Activated T-helper 1 cell treated with Interleukin-2 at 50 U/mL for 16 hours (primary cell): ENCODE data around the gene TBCA.
"Not testable (repeated sequence)": the region's sequence is repeated elsewhere in the genome, so short reads cannot be mapped to it uniquely, and the experiment has no call there.

Source experiments
- DNase-seq: peaks from one replicate; pipeline ENCODE4 v3.0.0-alpha.2; 2020; ENCODE audit warnings: low read depth

TBCA gene

DNA sequence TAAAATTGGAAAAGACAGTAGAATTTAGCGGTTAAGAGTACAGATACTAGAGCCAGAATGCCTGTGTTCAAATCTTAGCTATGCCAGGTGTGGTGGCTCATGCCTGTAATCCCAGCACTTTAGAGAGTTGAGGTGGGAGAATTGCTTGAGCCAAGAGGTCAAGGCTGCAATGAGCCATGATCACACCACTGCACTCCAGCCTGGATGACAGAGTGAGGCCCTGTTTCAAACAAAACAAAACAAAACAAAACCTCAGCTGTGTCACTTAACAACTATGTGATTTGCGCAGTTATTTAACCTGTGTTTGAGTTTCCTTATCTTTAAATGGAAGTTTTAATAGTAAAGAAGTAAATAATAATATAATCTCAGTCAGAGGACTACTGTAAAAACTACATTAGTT, 68.3 kb downstream of the TBCA start:
- no peak for DNase-seq

DNA sequence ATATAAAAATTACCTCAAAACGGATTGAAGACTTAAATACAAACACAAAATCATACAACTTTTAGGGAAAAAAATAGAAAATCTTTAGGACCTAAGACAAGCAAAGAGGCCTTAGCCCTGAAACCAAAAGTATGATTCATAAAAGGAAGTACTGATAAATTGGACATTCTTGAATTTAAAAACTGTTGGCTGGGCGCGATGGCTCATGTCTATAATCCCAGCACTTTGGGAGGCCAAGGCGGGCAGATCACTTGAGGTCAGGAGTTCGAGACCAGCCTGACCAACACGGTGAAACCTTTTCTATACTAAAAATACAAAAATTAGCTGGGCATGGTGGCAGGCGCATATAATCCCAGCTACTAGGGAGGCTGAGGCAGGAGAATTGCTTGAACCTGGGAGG, 76.6 kb downstream of the TBCA start:
- DNase-seq = not testable (repeated sequence)

DNA sequence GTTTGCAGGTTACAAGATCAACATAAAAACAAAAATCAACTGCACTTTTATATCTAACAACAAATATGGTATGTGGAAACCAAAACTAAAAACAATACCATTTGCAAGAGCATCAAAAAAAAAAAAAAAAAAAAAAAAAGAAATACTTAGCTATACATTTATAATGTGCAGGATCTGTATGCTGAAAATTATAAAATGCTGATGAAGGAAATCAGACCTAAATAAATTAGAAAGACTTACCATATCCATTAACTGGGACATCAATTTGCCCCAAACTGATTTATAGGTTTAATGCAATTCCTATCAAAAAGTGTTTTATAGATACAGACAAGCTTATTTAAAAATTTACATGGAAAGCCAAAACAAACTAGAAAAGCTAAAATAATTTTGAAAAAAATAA, 77.2 kb downstream of the TBCA start:
- no peak for DNase-seq

DNA sequence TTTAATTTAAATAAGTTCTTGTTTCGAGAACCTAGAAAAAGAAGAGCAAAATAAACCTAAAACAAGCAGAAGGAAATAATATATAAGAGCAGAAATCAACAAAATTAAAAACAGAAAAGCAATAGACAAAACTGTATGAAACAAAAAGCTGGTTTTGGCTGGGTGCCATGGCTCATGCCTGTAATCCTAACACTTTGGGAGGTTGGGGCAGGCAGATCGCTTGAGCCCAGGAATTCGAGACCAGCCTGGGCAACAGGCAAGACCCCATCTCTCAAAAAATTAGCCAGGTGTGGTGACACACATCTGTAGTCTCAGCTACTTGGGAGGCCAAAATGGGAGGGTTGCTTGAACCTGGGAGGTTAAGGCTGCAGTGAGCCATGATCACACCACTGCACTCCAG, 78.4 kb downstream of the TBCA start:
- no peak for DNase-seq

- no peak for DNase-seq
Observed at GRCh38 chr5:77696120-77696519, 80.0 kb downstream of the TBCA start.

DNA sequence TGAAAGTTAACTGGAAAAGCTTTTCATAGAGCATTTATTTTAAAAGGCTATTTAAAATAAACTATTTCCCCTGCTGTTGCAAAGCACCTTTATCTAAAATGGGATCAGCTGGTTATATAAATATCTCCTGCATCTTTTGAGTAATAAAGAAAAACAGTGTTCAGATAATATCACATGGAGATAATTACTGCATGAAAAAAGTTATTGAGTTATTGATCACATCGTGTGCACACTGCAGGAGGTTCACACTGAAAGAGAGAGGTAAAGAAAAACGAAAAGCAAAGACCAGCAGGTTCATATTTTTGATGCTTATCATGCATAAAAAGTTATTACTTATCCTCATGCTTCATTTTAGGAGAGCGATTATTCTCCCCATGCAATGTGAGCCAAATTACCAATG, 82.2 kb downstream of the TBCA start:
- no peak for DNase-seq

- no peak for DNase-seq
Observed at GRCh38 chr5:77683171-77683732, 92.9 kb downstream of the TBCA start.

DNA sequence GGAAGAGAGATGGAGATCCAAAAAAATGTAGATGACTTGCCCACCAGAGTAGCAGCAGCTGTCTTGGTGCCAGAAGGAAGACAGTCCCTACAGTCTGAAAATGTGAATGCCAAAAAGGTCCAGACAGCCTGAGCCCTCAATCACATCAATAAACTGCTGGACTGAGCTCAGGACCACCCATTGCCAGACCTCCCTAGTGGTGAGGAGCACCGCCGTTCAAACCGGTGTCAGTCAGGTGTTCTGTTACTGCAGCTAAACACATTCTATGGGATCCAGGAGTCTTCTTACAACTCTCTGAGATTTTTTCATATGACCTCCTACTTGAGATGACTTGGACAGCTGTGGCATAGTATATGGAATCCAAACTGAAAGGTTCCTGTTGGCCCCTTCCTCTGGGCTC, 105.6 kb downstream of the TBCA start:
- no peak for DNase-seq

GRCh38 chr5:77669677-77670076, 106.5 kb downstream of the TBCA start:
- no peak for DNase-seq

DNA sequence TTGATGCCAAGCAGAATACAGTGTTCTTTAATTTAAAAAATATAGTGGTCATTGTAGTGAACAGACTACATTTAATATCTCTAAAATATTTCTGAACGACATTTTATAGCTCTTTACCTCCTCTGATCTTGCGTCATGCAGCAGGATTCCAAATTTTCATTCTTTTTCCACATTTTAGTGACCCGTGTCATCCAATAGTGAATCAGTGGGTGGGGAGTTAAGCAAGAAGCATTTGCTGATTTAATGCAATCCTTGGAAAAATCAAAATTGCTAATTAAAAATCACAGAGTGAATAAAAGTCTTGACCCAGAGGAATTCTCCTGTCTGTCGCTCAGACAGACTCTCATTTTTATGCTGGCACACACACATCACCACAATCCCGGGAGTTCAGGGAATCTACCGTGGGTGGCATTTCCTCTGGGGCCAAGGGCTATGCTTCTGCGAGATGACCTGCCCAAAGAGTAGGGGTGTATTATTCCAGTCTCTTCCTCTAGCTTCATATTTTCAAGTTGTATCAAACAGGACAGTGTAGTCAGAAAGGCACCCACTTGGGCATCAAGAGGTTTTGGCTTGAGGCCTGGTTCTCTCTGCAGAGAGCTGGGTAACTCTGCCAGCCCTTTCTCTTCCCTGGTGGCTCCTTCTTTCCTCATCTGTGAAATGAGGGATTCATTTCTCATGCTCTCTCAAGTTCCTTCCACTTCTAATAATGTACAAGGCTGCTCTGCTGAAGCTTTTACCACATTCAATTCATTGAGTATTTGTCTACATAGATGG, 112.9 kb downstream of the TBCA start:
- no peak for DNase-seq

DNA sequence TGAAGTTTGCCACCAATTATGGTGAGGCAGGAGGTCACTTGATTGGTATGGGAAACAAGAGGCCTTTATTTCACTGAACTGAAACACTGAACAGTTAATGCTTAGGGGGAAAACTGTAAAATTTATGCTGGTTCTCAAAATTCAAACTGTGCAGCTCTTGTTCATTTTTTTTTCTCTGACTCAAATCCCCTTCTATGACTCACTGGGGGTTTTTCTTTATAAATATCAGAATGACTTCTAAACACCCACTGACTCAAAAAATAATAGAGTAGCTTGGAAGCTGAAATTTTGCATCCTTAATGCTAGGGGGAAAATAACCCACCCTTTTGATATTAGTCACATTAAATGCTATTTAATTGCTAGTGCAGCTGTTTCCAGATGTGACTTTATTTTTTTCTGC, 113.5 kb downstream of the TBCA start:
- no peak for DNase-seq

DNA sequence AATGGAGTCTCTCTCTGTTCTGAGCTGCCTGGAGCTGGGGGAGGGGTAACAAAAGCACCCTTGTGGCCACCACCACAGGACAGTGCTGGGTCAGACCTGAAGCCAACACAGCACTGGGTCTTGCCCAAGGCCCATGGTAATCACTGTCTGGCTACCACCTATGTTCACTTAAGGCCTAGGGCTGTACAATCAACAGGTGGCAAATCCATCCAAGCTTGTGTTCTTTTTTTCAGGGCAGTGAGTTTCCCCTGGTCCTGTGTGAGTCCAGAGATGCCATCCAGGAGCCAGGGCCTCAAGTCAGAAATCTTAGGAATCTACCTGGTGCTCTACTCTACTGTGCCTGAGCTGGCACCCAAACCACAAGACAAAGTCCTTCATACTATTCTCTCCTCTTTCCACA, 117.5 kb downstream of the TBCA start:
- DNase-seq = no peak

DNA sequence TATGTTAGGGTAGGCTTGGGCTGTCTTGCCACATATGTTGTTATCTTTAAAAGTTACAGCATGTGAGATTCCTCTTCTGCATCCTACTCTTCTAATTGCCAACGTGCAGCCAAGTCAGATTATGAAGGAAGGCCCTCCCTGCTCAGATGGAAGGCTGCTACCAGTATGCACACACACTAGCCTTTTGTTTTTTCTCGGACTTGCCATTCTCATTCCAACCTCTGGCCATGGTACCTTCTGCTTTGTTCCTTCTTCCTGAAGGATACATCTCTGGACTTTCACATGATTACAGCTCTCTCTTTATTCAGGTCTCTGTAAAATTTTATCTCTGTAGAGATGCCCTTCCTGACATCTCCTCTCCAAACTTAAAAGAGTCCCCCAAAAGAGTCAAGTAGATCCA, 124.8 kb downstream of the TBCA start:
- no peak for DNase-seq

DNA sequence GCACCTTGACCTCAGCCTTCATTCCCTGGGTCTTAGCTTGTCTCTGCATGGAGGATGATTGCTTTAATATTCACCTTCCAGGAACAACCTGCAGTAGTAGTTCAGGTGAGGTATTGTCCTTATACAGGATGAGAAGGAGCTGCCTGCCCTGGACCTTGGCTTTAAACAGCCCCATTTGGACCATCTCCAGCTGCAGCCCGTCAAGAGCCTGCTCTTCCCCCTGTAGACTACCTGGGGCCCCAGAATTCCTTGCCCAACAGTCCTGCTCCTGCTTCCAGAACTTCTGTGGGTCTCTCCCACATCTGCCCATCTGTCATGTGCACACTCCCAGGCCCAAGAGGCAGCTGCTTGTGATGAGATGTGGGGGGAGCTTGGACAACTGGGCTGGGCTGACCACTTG, 125.5 kb downstream of the TBCA start:
- no peak for DNase-seq

DNA sequence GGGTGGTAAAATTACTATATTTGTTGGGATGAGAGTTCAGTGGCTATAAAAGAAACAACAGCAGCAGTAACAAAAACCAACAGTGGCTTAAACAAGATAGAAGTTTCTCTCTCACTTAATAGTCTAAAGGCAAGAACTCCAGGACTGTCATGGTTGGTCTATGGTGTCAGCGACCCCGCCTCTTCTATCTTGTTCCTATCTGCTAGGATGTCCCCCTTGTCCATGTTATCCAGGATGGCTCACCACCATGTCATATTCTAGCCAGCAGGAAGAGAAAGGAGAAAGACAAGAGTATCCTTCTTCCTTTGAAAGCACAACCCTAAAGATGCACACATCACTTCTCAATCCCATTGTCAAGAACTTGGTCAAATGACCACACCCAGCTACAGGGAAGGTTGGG, 126.4 kb downstream of the TBCA start:
- no peak for DNase-seq

DNA sequence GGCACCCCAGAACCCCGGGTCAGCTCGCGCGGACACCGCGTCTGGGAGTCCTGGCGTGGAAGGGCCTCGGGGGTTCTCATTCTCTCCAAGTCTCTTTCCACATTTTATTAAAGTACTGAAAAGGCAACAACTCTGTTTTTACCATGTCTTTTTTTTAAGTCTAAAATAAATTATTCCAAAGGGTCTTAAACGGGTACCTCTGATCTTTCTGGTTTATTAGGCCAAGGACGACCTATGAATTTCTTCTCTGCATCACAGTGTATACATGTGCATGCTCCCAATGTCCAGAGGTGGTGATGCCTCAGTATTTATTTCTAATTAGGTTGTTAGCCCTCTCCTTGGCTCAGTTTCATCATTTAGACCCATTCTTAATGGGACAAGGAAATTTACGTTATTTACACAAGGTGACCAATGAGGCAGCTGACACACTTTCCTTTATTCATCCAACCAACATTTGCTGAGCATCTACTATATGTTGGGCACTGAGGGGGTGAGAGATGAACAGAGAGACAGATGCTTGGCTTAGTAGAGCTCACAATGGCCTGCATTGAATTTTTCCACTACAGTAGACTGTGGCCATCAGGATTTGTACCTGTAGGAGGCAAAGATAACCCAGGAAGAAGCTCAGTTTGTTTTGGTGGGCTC, 130.0 kb downstream of the TBCA start:
- DNase-seq = no peak

GRCh38 chr5:77645158-77645994, 130.8 kb downstream of the TBCA start:
- DNase-seq = no peak

GRCh38 chr5:77644371-77645157, 131.6 kb downstream of the TBCA start:
- no peak for DNase-seq

- no peak for DNase-seq
Observed at GRCh38 chr5:77643654-77644370, 132.3 kb downstream of the TBCA start.

- DNase-seq = no peak
Observed at GRCh38 chr5:77642738-77643653, 133.1 kb downstream of the TBCA start.
